ENCODE data around the gene ZNF133. TPM values are rescaled to one million over a fixed set of nuclear protein-coding genes. Genes with fewer than 3 reads are reported as not detected.

ZNF133 gene
- total and polyA plus RNA-seq, 2 of the 13 experiments (the other 11 are each of a cell fraction or from before 2014, with no cell fraction given): 23.5 to 26.7 TPM

- TF ChIP-seq NFAT5 (CRISPR knock-in tag; IDR thresholded peaks at IDR 0.05) (no peak), AGO2 (optimal IDR thresholded peaks at IDR 0.05; ENCODE audit: low read depth, low read length) (no peak), ZNF234 (CRISPR knock-in tag; conservative IDR thresholded peaks at IDR 0.05) (no peak), ZNF335 (CRISPR knock-in tag; IDR thresholded peaks at IDR 0.05) (peak; percentile 62; the same call in 1 of the 2 replicates), MLXIP (CRISPR knock-in tag; IDR thresholded peaks at IDR 0.05; ENCODE audit: borderline replicate concordance) (no peak), RCOR2 (CRISPR knock-in tag; IDR thresholded peaks at IDR 0.05) (no peak), ZBTB42 (CRISPR knock-in tag; IDR thresholded peaks at IDR 0.05) (no peak), UBTF (CRISPR knock-in tag; IDR thresholded peaks at IDR 0.05) (no peak), TFDP2 (CRISPR knock-in tag; IDR thresholded peaks at IDR 0.05) (no peak), ZNF333 (CRISPR knock-in tag; IDR thresholded peaks at IDR 0.05; ENCODE audit: borderline replicate concordance) (no peak), KMT2A (CRISPR knock-in tag; IDR thresholded peaks at IDR 0.05) (0 out of 2 replicates have a peak, but pooled peaks have one; percentile 51), ZNF121 (CRISPR knock-in tag; IDR thresholded peaks at IDR 0.05) (no peak), ZNF709 (CRISPR knock-in tag; IDR thresholded peaks at IDR 0.05) (no peak), TRIM24 (CRISPR knock-in tag; IDR thresholded peaks at IDR 0.05) (no peak)
- TF ChIP-seq, protein P1, sequence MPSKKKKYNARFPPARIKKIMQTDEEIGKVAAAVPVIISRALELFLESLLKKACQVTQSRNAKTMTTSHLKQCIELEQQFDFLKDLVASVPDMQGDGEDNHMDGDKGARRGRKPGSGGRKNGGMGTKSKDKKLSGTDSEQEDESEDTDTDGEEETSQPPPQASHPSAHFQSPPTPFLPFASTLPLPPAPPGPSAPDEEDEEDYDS (CRISPR knock-in tag; IDR thresholded peaks at IDR 0.05): 0 out of 2 replicates have a peak, but pooled peaks have one; percentile 46
- TF ChIP-seq, protein P2, sequence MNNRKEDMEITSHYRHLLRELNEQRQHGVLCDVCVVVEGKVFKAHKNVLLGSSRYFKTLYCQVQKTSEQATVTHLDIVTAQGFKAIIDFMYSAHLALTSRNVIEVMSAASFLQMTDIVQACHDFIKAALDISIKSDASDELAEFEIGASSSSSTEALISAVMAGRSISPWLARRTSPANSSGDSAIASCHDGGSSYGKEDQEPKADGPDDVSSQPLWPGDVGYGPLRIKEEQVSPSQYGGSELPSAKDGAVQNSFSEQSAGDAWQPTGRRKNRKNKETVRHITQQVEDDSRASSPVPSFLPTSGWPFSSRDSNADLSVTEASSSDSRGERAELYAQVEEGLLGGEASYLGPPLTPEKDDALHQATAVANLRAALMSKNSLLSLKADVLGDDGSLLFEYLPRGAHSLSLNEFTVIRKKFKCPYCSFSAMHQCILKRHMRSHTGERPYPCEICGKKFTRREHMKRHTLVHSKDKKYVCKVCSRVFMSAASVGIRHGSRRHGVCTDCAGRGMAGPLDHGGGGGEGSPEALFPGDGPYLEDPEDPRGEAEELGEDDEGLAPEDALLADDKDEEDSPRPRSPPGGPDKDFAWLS (CRISPR knock-in tag; IDR thresholded peaks at IDR 0.05; ENCODE audit: borderline replicate concordance): no peak
These were observed 11.5 kb upstream of the ZNF133 start (continued) for GRCh38 chr20:18276821-18277220.
